ENCODE data around the gene AADACL4.

DNA sequence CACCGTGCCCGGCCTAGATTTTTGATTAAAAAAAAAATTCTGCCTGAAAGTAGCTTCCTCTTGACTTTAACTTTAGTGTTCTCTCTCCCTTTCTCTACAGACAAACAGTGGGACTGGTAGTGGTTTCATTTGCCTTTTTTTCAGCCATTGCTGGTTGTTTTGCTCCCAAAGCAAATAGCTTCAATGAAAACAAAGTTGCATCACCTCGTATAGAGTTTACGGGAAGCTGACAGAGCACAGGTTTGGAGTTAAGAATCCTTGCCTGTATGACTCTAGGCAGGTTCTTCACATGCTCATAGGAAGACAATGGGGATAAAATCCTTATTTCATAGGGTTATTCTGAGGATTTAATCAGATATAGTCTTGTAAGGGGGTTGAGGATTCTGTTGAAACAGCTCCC, 21.6 kb downstream of the AADACL4 start:
- TF ChIP-seq, protein P1, sequence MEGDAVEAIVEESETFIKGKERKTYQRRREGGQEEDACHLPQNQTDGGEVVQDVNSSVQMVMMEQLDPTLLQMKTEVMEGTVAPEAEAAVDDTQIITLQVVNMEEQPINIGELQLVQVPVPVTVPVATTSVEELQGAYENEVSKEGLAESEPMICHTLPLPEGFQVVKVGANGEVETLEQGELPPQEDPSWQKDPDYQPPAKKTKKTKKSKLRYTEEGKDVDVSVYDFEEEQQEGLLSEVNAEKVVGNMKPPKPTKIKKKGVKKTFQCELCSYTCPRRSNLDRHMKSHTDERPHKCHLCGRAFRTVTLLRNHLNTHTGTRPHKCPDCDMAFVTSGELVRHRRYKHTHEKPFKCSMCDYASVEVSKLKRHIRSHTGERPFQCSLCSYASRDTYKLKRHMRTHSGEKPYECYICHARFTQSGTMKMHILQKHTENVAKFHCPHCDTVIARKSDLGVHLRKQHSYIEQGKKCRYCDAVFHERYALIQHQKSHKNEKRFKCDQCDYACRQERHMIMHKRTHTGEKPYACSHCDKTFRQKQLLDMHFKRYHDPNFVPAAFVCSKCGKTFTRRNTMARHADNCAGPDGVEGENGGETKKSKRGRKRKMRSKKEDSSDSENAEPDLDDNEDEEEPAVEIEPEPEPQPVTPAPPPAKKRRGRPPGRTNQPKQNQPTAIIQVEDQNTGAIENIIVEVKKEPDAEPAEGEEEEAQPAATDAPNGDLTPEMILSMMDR (IDR thresholded peaks at IDR 0.05) = no peak
- TF ChIP-seq POLR2A (IDR thresholded peaks at IDR 0.05) = no peak

All from heart left ventricle (tissue), 13 donors.